Activated CD8-positive, alpha-beta T cell treated with anti-CD3 and anti-CD28 coated beads, Interleukin-2, amount 10 ng/mL, durations not matched to agents 7 days and 5 days (primary cell): ENCODE measurements around the gene EPAS1. TPM values are rescaled to one million over a fixed set of nuclear protein-coding genes. Genes with fewer than 3 reads are reported as not detected.

ENCODE experiments used
- ATAC-seq: fragments of 150-1000 bp; cut with Tn5 transposase; one replicate; pipeline ENCODE4 v1.10.0; 2021; ENCODE audit warnings: moderate library complexity
- CTCF ChIA-PET: fragments of 350-600 bp; sonication (Branson Sonifier 250); formaldehyde crosslinking; loops from one replicate; lab custom pipeline; 2021; ENCODE audit warnings: antibody characterized with exemption; lab: Charles Lee
- POLR2A ChIA-PET: fragments of 350-600 bp; sonication (Branson Sonifier 250); formaldehyde crosslinking; loops from one replicate; lab custom pipeline; 2021; ENCODE audit warnings: antibody characterized with exemption; lab: Charles Lee
- DNase-seq: peaks from one replicate; pipeline ENCODE4 v3.0.0-alpha.2; 2020
- H3K27ac Mint-ChIP-seq: one replicate; pipeline ENCODE4 v1.8.0; 2021; ENCODE audit warnings: mild to moderate bottlenecking, mixed read lengths
- H3K27me3 Mint-ChIP-seq: one replicate; pipeline ENCODE4 v1.8.0; 2021; ENCODE audit warnings: low read depth, mixed read lengths
- H3K36me3 Mint-ChIP-seq: one replicate; pipeline ENCODE4 v1.8.0; 2021; ENCODE audit warnings: low read depth, mixed read lengths
- H3K4me1 Mint-ChIP-seq: one replicate; pipeline ENCODE4 v1.8.0; 2021; ENCODE audit warnings: low read depth, mixed read lengths
- H3K4me3 Mint-ChIP-seq: one replicate; pipeline ENCODE4 v1.8.0; 2021; ENCODE audit warnings: mild to moderate bottlenecking, mixed read lengths
- H3K9me3 Mint-ChIP-seq: one replicate; pipeline ENCODE4 v1.8.0; 2022; ENCODE audit warnings: mixed read lengths; ENCODE audit not compliant: insufficient read depth
- total RNA-seq, 2 experiments: library from RNA; stranded (reverse); gene quantifications; one replicate each; pipeline ENCODE4 v1.2.3, GENCODE V29; 2021

EPAS1 gene
- total RNA-seq, 2 experiments from 2014 or later, result 12.6 to 16.2 TPM

DNA sequence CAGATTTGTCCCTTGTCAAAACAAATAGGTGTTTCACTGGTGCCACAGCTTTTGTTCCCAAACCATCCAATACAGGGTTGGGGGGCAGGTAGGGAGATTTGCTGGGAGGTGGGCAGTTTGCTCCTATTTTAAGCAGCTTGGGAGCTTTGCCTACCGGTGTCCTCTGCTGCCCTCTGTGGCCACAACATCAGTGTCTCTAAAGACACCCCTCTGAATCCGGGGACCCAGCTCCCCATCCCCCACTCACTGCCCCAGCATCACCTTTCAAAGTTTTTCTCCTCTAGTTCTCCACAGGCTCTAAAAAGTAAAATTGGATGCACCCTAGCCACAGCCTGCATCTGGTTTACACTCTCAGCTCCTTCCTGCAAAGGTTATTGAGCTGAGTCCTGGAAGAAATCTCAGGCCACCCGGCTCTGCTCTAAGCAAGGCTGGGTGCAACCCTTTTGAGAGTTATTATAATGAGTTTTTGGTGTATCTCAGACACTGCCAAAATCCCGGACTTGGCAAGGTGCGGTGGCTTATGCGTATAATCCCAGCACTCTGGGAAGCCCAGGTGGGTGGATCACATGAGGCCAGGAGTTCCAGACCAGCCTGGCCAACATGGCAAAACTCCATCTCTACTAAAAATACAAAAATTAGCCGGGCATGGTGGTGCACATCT is 2.9 kb upstream of the EPAS1 start:
- POLR2A ChIA-PET, result interaction anchor here (0.8 kb wide), 1 partner anchor 10 kb away, joined by 3 read pairs; no protein-coding TSS in a partner anchor
- peaks cover 28% of the 10 kb centered on the region for H3K4me1 Mint-ChIP-seq
- DNase-seq, result peak; percentile 59
- H3K4me3 Mint-ChIP-seq, result no peak overlapping the region
- H3K27ac Mint-ChIP-seq, result no peak overlapping the region
- CTCF ChIA-PET, result interaction anchor here (0.9 to 2.4 kb wide), 14 partner anchors 9 to 301 kb away, joined by 3 to 19 read pairs (median 4); no protein-coding TSS in a partner anchor
- no peak for ATAC-seq
- peaks cover 62% of the 10 kb centered on the region for H3K27me3 Mint-ChIP-seq
- no peaks in the 10 kb centered on the region for H3K36me3 Mint-ChIP-seq
- no peaks in the 10 kb centered on the region for H3K9me3 Mint-ChIP-seq

DNA sequence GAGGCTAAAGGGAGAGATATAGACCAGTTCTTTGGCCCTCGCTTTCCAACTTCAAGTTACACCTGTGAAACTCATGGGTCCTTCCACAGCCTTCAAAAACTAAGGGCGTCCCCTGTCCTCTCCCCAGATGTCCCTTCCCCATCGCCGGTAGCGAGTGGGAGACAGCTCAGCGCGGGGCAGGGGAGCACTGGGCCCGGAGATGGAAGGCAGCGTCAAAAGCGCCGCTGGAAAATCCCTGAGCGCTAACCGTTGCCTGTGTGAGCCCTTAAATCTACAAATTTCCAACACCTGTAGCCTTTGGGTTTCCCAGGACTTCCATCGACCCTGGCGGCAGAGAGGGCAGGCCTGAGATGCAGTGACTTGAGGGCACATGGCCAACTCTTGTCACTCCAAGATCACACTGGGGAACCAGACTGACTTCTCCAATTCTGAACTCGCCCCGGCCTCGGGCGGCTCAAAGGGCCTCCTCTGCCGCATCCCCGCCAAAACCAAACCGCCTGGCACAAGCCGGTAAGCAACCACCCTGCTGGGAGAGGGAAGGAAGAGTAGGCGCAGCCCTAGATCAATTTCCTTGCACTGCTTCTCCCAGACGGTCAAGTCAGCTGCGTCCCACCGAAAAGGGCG is 879 bp upstream of the EPAS1 start:
- H3K27ac Mint-ChIP-seq, result no peak overlapping the region
- H3K27me3 Mint-ChIP-seq, result peaks cover 69% of the 10 kb centered on the region
- DNase-seq, result no peak
- H3K9me3 Mint-ChIP-seq, result no peaks in the 10 kb centered on the region
- H3K36me3 Mint-ChIP-seq, result no peaks in the 10 kb centered on the region
- CTCF ChIA-PET, result interaction anchor here (0.7 kb wide), 1 partner anchor 12 kb away, joined by 3 read pairs; no protein-coding TSS in a partner anchor
- POLR2A ChIA-PET, result no interaction called here
- ATAC-seq, result peak; percentile 0
- H3K4me1 Mint-ChIP-seq, result peaks cover 36% of the 10 kb centered on the region
- H3K4me3 Mint-ChIP-seq, result peak overlapping the region; percentile 66

DNA sequence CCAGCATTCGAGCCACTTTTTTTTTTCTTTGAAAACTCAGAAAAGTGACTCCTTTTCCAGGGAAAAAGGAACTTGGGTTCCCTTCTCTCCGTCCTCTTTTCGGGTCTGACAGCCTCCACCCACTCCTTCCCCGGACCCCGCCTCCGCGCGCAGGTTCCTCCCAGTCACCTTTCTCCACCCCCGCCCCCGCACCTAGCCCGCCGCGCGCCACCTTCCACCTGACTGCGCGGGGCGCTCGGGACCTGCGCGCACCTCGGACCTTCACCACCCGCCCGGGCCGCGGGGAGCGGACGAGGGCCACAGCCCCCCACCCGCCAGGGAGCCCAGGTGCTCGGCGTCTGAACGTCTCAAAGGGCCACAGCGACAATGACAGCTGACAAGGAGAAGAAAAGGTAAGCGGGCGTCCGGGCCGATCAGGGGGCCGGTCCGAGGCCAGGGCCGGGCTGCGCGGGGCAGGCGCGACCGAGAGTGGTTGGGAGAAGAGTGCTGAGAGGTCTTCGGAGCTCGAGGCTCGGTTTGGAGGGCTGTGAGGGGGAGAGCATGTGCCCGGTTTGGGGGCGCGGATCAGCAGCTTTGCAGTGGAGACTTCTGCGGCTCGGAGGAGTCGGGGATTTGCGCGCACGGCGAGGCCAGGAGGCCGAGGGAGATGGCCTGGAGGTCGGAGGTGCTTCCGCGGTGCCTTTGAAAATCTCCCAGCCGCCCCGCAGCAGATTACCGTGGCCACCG is 502 bp downstream of the EPAS1 start:
- Mint-ChIP-seq H3K4me3 (peak overlapping the region; percentile 86), H3K27ac (peak overlapping the region; percentile 52), H3K36me3 (no peaks in the 10 kb centered on the region), H3K4me1 (peaks cover 44% of the 10 kb centered on the region), H3K27me3 (peaks cover 77% of the 10 kb centered on the region), H3K9me3 (no peaks in the 10 kb centered on the region)
- DNase-seq (peak; percentile 79), ATAC-seq (peak; percentile 65)
- ChIA-PET CTCF (interaction anchor here (0.7 to 1.4 kb wide), 3 partner anchors 59 to 305 kb away, joined by 3 read pairs; no protein-coding TSS in a partner anchor), POLR2A (interaction anchor here (0.6 to 1.1 kb wide), 4 partner anchors 52 to 163 kb away, joined by 3 to 6 read pairs (median 3); no protein-coding TSS in a partner anchor)

DNA sequence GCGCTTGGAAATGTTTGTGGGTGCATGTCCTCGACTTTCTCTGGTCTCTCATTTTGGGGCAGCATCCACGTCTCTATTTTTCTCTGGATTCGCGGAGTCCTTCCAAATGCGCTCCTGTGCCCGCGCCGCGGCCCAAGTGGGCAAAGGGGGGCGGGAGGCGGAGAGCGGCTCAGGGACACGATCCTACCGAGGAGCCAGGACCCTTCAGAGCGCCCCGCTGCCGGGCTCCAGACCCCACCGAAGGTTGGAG is 990 bp downstream of the EPAS1 start:
- H3K27me3 Mint-ChIP-seq, result peaks cover 79% of the 10 kb centered on the region

DNA sequence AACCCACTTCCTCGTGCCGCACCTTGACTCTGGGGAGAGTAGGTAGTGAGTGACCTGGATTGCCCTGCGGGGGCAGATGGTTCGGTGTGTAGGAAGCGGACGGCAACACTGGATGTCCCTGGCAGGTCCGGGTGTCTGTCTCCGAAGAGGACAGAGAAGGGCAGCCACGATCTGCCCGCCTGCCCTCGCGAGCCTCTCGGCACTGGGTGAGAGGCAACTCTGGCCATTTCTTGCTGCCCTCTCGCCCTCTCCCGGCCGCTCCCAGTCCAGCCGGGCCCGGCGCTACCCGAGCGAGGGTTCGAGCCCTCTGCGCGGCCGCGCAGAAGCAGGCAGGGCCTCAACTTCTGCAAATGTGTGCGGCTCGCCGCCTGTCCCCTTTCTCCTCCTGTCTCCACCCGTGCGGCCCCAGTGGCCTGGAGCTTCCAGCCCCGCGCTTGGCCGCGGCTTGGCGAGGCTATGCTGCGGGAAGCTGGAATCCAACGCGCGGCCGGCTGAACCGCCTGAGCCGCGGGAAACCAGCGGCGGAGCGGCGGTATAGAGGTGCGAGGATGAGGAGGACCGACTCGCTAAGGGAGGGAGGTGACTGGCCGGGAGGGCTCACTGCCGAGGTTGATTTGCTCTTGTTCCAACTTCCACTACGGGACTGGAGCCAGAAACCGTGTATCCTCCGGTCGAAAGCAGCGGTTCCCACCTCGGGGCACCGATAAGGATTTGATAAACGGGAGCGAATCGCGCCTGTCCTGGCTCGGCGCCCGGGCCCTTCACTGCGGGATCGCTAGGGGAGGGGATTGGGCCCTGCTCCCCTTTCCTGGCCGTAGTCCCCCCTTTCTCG is 1.5 kb downstream of the EPAS1 start:
- Mint-ChIP-seq H3K4me1 (peaks cover 50% of the 10 kb centered on the region), H3K27me3 (peaks cover 80% of the 10 kb centered on the region), H3K36me3 (no peaks in the 10 kb centered on the region), H3K9me3 (no peaks in the 10 kb centered on the region), H3K27ac (no peak overlapping the region), H3K4me3 (peak overlapping the region; percentile 86)
- ATAC-seq (peak; percentile 6), DNase-seq (peak; percentile 35)
- ChIA-PET POLR2A (interaction anchor here (1.1 kb wide), 1 partner anchor 156 kb away, joined by 3 read pairs; no protein-coding TSS in a partner anchor), CTCF (interaction anchor here (1.4 to 2.0 kb wide), 2 partner anchors 58 to 236 kb away, joined by 3 to 5 read pairs; no protein-coding TSS in a partner anchor)

More for the DNA sequence above, 990 bp downstream of the EPAS1 start:
- Mint-ChIP-seq H3K36me3 (no peaks in the 10 kb centered on the region), H3K4me3 (peak overlapping the region; percentile 86), H3K4me1 (peaks cover 45% of the 10 kb centered on the region), H3K9me3 (no peaks in the 10 kb centered on the region), H3K27ac (peak overlapping the region; percentile 30)
- DNase-seq (no peak), ATAC-seq (no peak)
- ChIA-PET POLR2A (interaction anchor here (1.1 kb wide), 1 partner anchor 156 kb away, joined by 3 read pairs; no protein-coding TSS in a partner anchor), CTCF (interaction anchor here (1.4 kb wide), 1 partner anchor 59 kb away, joined by 3 read pairs; no protein-coding TSS in a partner anchor)

DNA sequence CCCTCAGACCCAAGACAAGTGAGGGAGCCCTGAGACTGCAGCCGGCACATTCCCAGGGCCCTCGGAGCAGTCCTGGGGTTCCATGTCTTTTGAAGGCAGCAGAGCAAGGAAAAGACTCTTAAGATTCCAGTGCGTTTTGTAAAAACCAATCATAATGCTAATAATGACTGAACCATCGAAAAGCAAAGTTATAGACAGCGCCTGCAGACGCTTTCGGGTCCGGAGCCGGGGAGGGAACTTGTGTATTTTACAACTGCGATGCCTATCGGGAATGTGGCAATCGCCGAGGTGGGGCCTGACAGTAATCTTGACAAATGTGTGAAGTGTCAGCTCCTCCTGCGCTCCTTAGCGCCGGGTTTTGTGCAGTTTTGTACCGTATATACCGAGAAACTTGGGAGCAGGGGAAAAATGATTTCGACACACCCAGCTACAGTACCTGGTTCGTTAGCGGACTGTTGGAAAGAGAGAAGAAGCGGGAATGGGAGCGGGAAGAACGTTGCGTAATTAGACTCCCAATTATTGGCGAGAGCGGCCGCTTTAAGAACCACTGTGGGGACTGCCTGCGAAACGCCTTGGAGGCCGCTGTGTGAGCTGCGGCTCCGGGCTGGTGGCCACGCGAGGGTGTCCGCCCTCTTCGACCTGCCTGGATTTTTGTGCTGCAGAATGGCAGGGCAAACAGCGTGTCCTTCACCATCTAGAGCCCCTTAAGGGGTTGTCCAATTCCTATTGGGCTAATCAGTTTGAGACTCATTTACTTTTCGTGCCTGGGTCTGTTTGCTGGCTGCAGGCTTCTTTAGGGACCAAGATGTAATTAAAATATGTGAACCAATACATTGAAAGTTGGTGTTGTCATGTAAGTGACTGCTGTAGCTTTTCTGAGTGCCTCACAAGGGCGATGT is 2.4 kb downstream of the EPAS1 start:
- CTCF ChIA-PET, result interaction anchor here (2.0 kb wide), 1 partner anchor 237 kb away, joined by 5 read pairs; no protein-coding TSS in a partner anchor
- no peak for DNase-seq
- Mint-ChIP-seq H3K27ac (no peak overlapping the region), H3K27me3 (peaks cover 74% of the 10 kb centered on the region), H3K9me3 (no peaks in the 10 kb centered on the region), H3K4me1 (peaks cover 53% of the 10 kb centered on the region), H3K36me3 (no peaks in the 10 kb centered on the region), H3K4me3 (peak overlapping the region; percentile 86)
- POLR2A ChIA-PET, result no interaction called here
- ATAC-seq, result no peak

DNA sequence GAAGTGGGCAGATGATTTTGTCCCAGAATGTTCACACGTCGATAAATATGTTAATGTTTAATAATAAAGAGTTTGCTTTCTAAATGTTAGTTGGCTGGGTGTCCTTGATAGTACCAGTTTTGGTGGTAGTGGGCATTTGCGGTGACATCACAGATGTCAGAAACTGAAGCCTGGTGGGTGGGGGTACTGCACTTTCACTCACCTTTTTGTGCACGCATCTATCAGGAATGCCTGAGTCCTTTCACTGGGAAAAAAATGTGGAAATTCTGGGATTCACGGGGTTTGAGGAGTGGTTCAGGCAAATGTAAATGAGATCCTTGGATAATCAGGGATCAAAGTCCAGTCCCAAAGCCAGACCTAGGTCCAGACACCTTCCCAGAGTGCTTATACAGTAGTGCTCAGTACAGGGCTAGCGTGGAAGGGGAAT is 3.2 kb downstream of the EPAS1 start:
- Mint-ChIP-seq H3K9me3 (peaks cover 3% of the 10 kb centered on the region), H3K4me1 (peaks cover 61% of the 10 kb centered on the region), H3K36me3 (peaks cover 5% of the 10 kb centered on the region), H3K27ac (no peak overlapping the region), H3K4me3 (no peak overlapping the region), H3K27me3 (peaks cover 70% of the 10 kb centered on the region)
- DNase-seq, result no peak
- ChIA-PET POLR2A (no interaction called here), CTCF (interaction anchor here (2.0 kb wide), 1 partner anchor 237 kb away, joined by 5 read pairs; no protein-coding TSS in a partner anchor)
- no peak for ATAC-seq

DNA sequence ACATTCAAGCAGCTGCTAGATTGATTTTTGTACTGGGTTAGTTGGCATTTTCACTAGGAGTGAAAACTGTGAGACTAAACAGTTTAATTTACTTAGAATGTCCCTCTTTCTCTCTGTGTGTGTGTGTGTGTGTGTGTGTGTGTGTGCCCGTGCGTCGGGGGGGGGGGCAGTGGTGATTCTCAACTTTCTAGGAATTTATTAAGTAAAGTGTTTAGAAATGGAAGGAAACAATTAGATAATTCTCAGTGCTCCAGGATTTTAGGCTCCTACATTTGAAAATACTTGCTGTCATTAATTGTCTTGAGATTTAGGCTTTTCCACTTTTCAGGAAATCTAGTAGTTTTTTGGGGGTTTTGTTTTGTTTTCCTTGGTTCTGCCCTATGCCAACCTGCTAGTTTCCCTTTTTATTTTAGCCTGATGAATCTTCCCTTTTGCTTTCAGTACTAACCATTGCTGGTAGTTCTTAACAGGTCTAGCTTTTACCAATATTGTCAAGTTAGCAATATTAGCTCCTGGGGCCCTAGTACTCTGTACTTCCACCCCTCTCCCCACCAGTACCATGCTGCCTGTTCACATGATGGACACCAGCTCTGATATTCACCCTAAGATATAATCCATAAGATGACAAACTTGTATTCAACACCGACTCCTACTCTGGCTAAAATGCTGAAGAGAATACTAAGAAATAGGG is 4.9 kb downstream of the EPAS1 start:
- DNase-seq (no peak), ATAC-seq (no peak)
- Mint-ChIP-seq H3K4me1 (peaks cover 67% of the 10 kb centered on the region), H3K9me3 (peaks cover 3% of the 10 kb centered on the region), H3K27me3 (peaks cover 67% of the 10 kb centered on the region), H3K4me3 (no peak overlapping the region), H3K27ac (no peak overlapping the region), H3K36me3 (peaks cover 9% of the 10 kb centered on the region)
- POLR2A ChIA-PET, result no interaction called here
- CTCF ChIA-PET, result interaction anchor here (1.2 to 1.5 kb wide), 3 partner anchors 8 to 239 kb away, joined by 3 read pairs; no protein-coding TSS in a partner anchor

DNA sequence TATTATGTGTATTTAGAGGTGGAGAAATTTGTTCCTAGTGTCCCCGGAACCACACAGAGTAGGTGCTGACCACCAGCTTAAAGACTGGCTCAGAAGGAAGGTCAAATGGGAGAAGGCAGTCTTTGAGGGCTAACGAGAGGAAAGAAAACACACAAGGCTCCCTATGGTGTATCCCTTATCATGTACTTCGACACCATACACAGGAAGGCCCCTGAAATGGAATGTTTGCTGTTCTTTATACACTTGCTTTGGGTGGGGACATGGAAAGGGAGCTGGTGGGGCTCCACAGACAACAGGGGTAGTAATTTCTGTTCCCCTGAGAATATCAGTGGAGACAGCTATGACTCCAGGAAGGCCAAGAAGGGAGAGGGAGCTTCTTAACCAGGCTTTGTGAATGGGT is 6.0 kb downstream of the EPAS1 start:
- Mint-ChIP-seq H3K27ac (peak overlapping the region; percentile 51), H3K4me1 (peaks cover 59% of the 10 kb centered on the region), H3K36me3 (peaks cover 9% of the 10 kb centered on the region), H3K27me3 (peaks cover 69% of the 10 kb centered on the region), H3K9me3 (peaks cover 3% of the 10 kb centered on the region), H3K4me3 (no peak overlapping the region)
- ChIA-PET CTCF (interaction anchor here (1.2 to 1.5 kb wide), 3 partner anchors 9 to 240 kb away, joined by 3 read pairs; no protein-coding TSS in a partner anchor), POLR2A (no interaction called here)
- no peak for DNase-seq
- no peak for ATAC-seq

DNA sequence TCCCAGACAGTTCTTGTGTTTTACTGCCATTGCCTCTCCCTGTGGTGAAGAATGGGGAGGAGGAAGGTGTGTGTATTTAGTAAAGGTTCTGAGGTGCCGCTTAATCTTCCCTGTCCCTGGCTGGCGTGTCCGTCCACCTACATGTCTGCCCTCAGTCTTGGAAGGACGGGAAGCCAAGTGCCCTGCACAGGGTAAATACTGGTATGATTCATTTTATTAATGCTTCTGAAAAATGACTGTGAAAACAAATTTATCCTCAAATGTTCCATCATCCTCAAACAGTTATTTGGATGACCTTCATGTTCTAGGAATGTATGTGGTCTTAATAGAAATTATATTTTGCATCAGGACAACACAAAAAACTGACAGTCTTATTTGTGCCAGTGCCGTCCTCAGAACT is 6.6 kb downstream of the EPAS1 start:
- H3K4me1 Mint-ChIP-seq, result peaks cover 55% of the 10 kb centered on the region
- peaks cover 68% of the 10 kb centered on the region for H3K27me3 Mint-ChIP-seq

More for the DNA sequence above, 6.6 kb downstream of the EPAS1 start:
- Mint-ChIP-seq H3K9me3 (peaks cover 3% of the 10 kb centered on the region), H3K36me3 (peaks cover 9% of the 10 kb centered on the region), H3K4me3 (no peak overlapping the region), H3K27ac (no peak overlapping the region)
- ChIA-PET CTCF (interaction anchor here (1.2 kb wide), 1 partner anchor 9 kb away, joined by 3 read pairs; no protein-coding TSS in a partner anchor), POLR2A (no interaction called here)
- DNase-seq (no peak), ATAC-seq (no peak)
